HEK293 (cell line): ENCODE measurements around the gene BEST2.

Source experiments
- CTCF ChIA-PET: fragments of 350-600 bp; formaldehyde crosslinking; extraction: SDS; loops from one replicate; lab custom pipeline; 2021; ENCODE audit warnings: antibody characterized with exemption; lab: Yijun Ruan, JAX
- POLR2A ChIA-PET: fragments of 300-600 bp; formaldehyde crosslinking; extraction: SDS; loops from one replicate; lab custom pipeline; 2020; ENCODE audit warnings: antibody characterized with exemption, inconsistent platforms; lab: Yijun Ruan, JAX
- H3K27ac ChIP-seq: fragments of 200-500 bp; sonication (Bioruptor generic); 2 replicates; pipeline ENCODE4 v1.5.1; 2014; ENCODE audit warnings: low read depth, low read length, control low read depth, inconsistent platforms; ENCODE audit errors: extremely low read depth
- H3K36me3 ChIP-seq, 2 experiments: fragments of 200-500 bp in 1 of 2; sonication (Bioruptor generic) in 1 of 2; 1 replicate in 1 of 2; 2 replicates in 1 of 2; pipeline ENCODE4 v1.5.1; 2014 to 2017; ENCODE audit warnings: inconsistent platforms in 2 of 2, low read length in 2 of 2; ENCODE audit not compliant: control insufficient read depth in 2 of 2, insufficient read depth in 1 of 2
- H3K4me1 ChIP-seq: fragments of 200-500 bp; sonication (Bioruptor generic); 2 replicates; pipeline ENCODE4 v1.5.1; 2014; ENCODE audit warnings: mild to moderate bottlenecking, low read length, inconsistent platforms; ENCODE audit not compliant: control insufficient read depth, insufficient read depth
- H3K4me3 ChIP-seq: 2 replicates; pipeline ENCODE4 v1.5.1; 2011; ENCODE audit warnings: low read depth, mild to moderate bottlenecking, control low read depth, low read length, moderate library complexity
- H3K9me3 ChIP-seq: fragments of 200-500 bp; sonication (Bioruptor generic); 2 replicates; pipeline ENCODE4 v1.5.1; 2014; ENCODE audit warnings: low read depth, low read length, inconsistent platforms; ENCODE audit not compliant: control insufficient read depth, insufficient read depth
- HOXD13 ChIP-seq: sonication (generic); formaldehyde crosslinking; IDR thresholded peaks from 2 replicates; pipeline ENCODE4 v1.8.0; 2022; ENCODE audit warnings: missing genetic modification reagents, borderline replicate concordance
- KLF1 ChIP-seq: fragments of 450-650 bp; formaldehyde crosslinking; IDR thresholded peaks from 2 replicates; pipeline ENCODE4 v1.5.1; 2016; ENCODE audit warnings: missing biosample characterization, missing genetic modification characterization
- PRDM2 ChIP-seq: fragments of 450-650 bp; formaldehyde crosslinking; IDR thresholded peaks from 2 replicates; pipeline ENCODE4 v1.5.1; 2016; ENCODE audit warnings: missing biosample characterization, missing genetic modification characterization, borderline replicate concordance
- RBAK ChIP-seq: fragments of 450-650 bp; formaldehyde crosslinking; IDR thresholded peaks from 2 replicates; pipeline ENCODE4 v1.5.1; 2016; ENCODE audit warnings: missing biosample characterization, missing genetic modification characterization
- YY2 ChIP-seq: fragments of 450-650 bp; formaldehyde crosslinking; IDR thresholded peaks from 2 replicates; pipeline ENCODE4 v1.5.1; 2016; ENCODE audit warnings: missing biosample characterization, missing genetic modification characterization
- ZBTB21 ChIP-seq: fragments of 450-650 bp; formaldehyde crosslinking; IDR thresholded peaks from 2 replicates; pipeline ENCODE4 v1.5.1; 2017; ENCODE audit warnings: missing biosample characterization, missing genetic modification characterization
- ZFHX2 ChIP-seq: fragments of 450-650 bp; formaldehyde crosslinking; conservative IDR thresholded peaks from 2 replicates; pipeline ENCODE4 v1.5.1; 2016; ENCODE audit warnings: missing biosample characterization, missing genetic modification characterization
- ZFP69B ChIP-seq: fragments of 450-650 bp; formaldehyde crosslinking; IDR thresholded peaks from 2 replicates; pipeline ENCODE4 v1.5.1; 2016; ENCODE audit warnings: missing biosample characterization, missing genetic modification characterization
- ZNF140 ChIP-seq: fragments of 450-650 bp; formaldehyde crosslinking; IDR thresholded peaks from 2 replicates; pipeline ENCODE4 v1.5.1; 2016; ENCODE audit warnings: missing biosample characterization, missing genetic modification characterization
- ZNF16 ChIP-seq: fragments of 450-650 bp; formaldehyde crosslinking; IDR thresholded peaks from 2 replicates; pipeline ENCODE4 v1.5.1; 2016; ENCODE audit warnings: low read depth, missing biosample characterization, missing genetic modification characterization
- ZNF175 ChIP-seq: fragments of 450-650 bp; formaldehyde crosslinking; IDR thresholded peaks from 2 replicates; pipeline ENCODE4 v1.5.1; 2016; ENCODE audit warnings: missing biosample characterization, missing genetic modification characterization
- ZNF324 ChIP-seq: fragments of 450-650 bp; formaldehyde crosslinking; IDR thresholded peaks from 2 replicates; pipeline ENCODE4 v1.5.1; 2016; ENCODE audit warnings: missing biosample characterization, missing genetic modification characterization
- ZNF341 ChIP-seq: fragments of 450-650 bp; formaldehyde crosslinking; IDR thresholded peaks from 2 replicates; pipeline ENCODE4; 2016; ENCODE audit warnings: low read depth, missing biosample characterization, missing genetic modification characterization
- ZNF394 ChIP-seq: fragments of 450-650 bp; formaldehyde crosslinking; IDR thresholded peaks from 2 replicates; pipeline ENCODE4 v1.5.1; 2016; ENCODE audit warnings: missing biosample characterization, missing genetic modification characterization, mild to moderate bottlenecking, moderate library complexity, borderline replicate concordance
- ZNF48 ChIP-seq: fragments of 450-650 bp; formaldehyde crosslinking; IDR thresholded peaks from 2 replicates; pipeline ENCODE4 v1.5.1; 2016; ENCODE audit warnings: missing biosample characterization, missing genetic modification characterization
- ZNF514 ChIP-seq: fragments of 450-650 bp; formaldehyde crosslinking; IDR thresholded peaks from 2 replicates; pipeline ENCODE4 v1.5.1; 2016; ENCODE audit warnings: missing biosample characterization, missing genetic modification characterization
- ZNF555 ChIP-seq: fragments of 450-650 bp; formaldehyde crosslinking; conservative IDR thresholded peaks from 2 replicates; pipeline ENCODE4 v1.5.1; 2017; ENCODE audit warnings: missing biosample characterization, mild to moderate bottlenecking, missing genetic modification characterization, inconsistent platforms
- ZNF560 ChIP-seq: fragments of 450-650 bp; formaldehyde crosslinking; IDR thresholded peaks from 2 replicates; pipeline ENCODE4 v1.5.1; 2017; ENCODE audit warnings: missing biosample characterization, missing genetic modification characterization, borderline replicate concordance
- ZNF610 ChIP-seq: fragments of 450-650 bp; formaldehyde crosslinking; IDR thresholded peaks from 2 replicates; pipeline ENCODE4 v1.5.1; 2016; ENCODE audit warnings: missing biosample characterization, missing genetic modification characterization, borderline replicate concordance
- ZNF660 ChIP-seq: fragments of 450-650 bp; IDR thresholded peaks from 2 replicates; pipeline ENCODE4 v1.5.1; 2018; ENCODE audit warnings: missing biosample characterization, mild to moderate bottlenecking, missing genetic modification characterization
- ZNF76 ChIP-seq: fragments of 450-650 bp; formaldehyde crosslinking; IDR thresholded peaks from 2 replicates; pipeline ENCODE4; 2016; ENCODE audit warnings: low read depth, missing biosample characterization, missing genetic modification characterization, borderline replicate concordance
- ZNF768 ChIP-seq: fragments of 450-650 bp; formaldehyde crosslinking; IDR thresholded peaks from 2 replicates; pipeline ENCODE4 v1.5.1; 2018; ENCODE audit warnings: missing biosample characterization, mild to moderate bottlenecking, missing genetic modification characterization
- ZNF830 ChIP-seq: fragments of 450-650 bp; IDR thresholded peaks from 2 replicates; pipeline ENCODE4 v1.5.0; 2018; ENCODE audit warnings: missing biosample characterization, missing genetic modification characterization, low read depth, mild to moderate bottlenecking, moderate library complexity
- ZSCAN30 ChIP-seq: fragments of 450-650 bp; IDR thresholded peaks from 2 replicates; pipeline ENCODE4 v1.5.1; 2018; ENCODE audit warnings: missing biosample characterization, mild to moderate bottlenecking, missing genetic modification characterization, moderate library complexity
- ZXDB ChIP-seq: fragments of 450-650 bp; formaldehyde crosslinking; IDR thresholded peaks from 2 replicates; pipeline ENCODE4 v1.5.1; 2016; ENCODE audit warnings: missing biosample characterization, missing genetic modification characterization
- TF ChIP-seq, protein P1 (sequence below): fragments of 450-650 bp; formaldehyde crosslinking; IDR thresholded peaks from 2 replicates; pipeline ENCODE4 v1.5.1; 2016; ENCODE audit warnings: missing biosample characterization, missing genetic modification characterization
- TF ChIP-seq, protein P2 (sequence below): fragments of 450-650 bp; formaldehyde crosslinking; IDR thresholded peaks from 2 replicates; pipeline ENCODE4 v1.5.1; 2016; ENCODE audit warnings: missing biosample characterization, missing genetic modification characterization
- TF ChIP-seq, protein P3 (sequence below): fragments of 450-650 bp; formaldehyde crosslinking; IDR thresholded peaks from 2 replicates; pipeline ENCODE4 v1.5.1; 2016; ENCODE audit warnings: missing biosample characterization, missing genetic modification characterization

Gene BEST2

DNA sequence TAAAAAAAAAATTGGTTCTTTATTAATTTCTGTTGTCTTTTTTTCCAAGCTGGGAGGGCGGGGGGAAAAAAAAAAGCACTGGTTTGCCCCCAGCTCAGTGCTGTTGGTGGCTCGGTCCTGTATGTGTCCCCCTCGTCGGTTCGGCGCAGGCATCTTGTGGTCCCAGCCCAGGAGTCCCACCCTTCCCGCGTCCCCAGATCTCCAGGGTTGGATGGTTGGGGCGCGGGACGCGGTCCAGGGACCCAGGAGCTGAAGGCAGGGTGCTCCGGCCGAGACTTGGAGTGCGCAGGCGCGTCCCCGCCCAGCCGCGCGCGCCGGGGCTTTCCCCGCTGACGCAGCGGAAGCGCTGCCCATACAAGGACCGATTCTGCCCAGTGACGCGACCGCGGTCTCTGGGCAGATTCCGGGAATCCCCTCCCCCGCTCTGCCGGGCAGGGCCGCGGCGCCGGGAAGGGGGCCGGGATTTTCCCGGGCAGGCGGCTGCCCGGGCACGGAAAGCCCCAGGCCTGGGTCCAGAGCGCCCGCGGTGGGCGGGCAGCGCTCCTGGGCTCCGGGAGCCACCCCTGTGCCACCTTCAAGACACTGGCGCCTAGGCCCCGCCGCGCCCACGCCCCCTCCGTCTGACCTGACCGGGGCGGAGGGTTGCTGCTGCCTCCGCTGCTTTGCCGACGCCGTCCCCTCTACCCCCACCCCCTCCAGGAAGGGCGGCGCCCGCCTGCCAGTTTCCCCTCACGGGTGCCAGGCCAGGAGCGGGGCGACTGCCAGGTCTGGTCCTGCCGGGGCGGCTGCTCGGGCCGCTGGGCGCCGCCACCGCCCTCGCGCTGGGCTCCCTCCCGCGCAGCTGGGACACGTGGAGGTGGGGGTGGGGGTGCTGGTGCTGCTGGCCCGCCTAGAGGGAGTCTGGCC, 42.0 kb downstream of the BEST2 start:
- Histone ChIP-seq H3K27ac (no peak overlapping the region; the same call in 1 of the 2 replicates), H3K4me1 (peaks cover 19% of the 10 kb centered on the region), H3K9me3 (no peaks in the 10 kb centered on the region), H3K36me3 (peaks cover 6 to 8% of the 10 kb centered on the region in 2 experiments; a peak in 2 of 3 replicates), H3K4me3 (peak overlapping the region; percentile 43)
- ChIA-PET POLR2A (interaction anchor here (0.5 to 3.6 kb wide), 14 partner anchors 10 to 122 kb away, joined by 3 to 42 read pairs (median 4); partner anchors contain the start of genes DNASE2, FBXW9, HOOK2 and RNASEH2A), CTCF (interaction anchor here (0.5 to 16.5 kb wide), 6 partner anchors 16 to 125 kb away, joined by 3 to 386 read pairs (median 4); partner anchors contain the start of gene HOOK2)
- TF ChIP-seq ZFHX2 (peak; percentile 96), ZBTB21 (tag by site-specific recombination) (peak; percentile 46; the same call in 1 of the 2 replicates), ZNF830 (no peak), ZNF555 (tag by site-specific recombination) (no peak), ZNF610 (no peak), ZNF768 (tag by site-specific recombination) (no peak), ZNF175 (tag by site-specific recombination) (no peak), ZNF394 (tag by site-specific recombination) (no peak; the same call in 1 of the 2 replicates), ZNF324 (tag by site-specific recombination) (0 out of 2 replicates have a peak, but pooled peaks have one; percentile 12), ZNF48 (tag by site-specific recombination) (no peak), PRDM2 (tag by site-specific recombination) (no peak), ZXDB (tag by site-specific recombination) (no peak; the same call in 1 of the 2 replicates), ZSCAN30 (peak; percentile 60), ZNF560 (tag by site-specific recombination) (no peak), ZNF16 (tag by site-specific recombination) (no peak), ZNF341 (tag by site-specific recombination) (peak; percentile 62), ZFP69B (0 out of 2 replicates have a peak, but pooled peaks have one; percentile 11), HOXD13 (CRISPR knock-in tag) (no peak), KLF1 (tag by site-specific recombination) (peak; percentile 93), YY2 (tag by site-specific recombination) (no peak), ZNF514 (tag by site-specific recombination) (no peak), ZNF76 (tag by site-specific recombination) (0 out of 2 replicates have a peak, but pooled peaks have one; percentile 46), RBAK (tag by site-specific recombination) (no peak), ZNF140 (tag by site-specific recombination) (no peak), ZNF660 (tag by site-specific recombination) (no peak)
- TF ChIP-seq, protein P1, sequence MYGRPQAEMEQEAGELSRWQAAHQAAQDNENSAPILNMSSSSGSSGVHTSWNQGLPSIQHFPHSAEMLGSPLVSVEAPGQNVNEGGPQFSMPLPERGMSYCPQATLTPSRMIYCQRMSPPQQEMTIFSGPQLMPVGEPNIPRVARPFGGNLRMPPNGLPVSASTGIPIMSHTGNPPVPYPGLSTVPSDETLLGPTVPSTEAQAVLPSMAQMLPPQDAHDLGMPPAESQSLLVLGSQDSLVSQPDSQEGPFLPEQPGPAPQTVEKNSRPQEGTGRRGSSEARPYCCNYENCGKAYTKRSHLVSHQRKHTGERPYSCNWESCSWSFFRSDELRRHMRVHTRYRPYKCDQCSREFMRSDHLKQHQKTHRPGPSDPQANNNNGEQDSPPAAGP (tag by site-specific recombination): peak; percentile 59; the same call in 1 of the 2 replicates
- TF ChIP-seq, protein P2, sequence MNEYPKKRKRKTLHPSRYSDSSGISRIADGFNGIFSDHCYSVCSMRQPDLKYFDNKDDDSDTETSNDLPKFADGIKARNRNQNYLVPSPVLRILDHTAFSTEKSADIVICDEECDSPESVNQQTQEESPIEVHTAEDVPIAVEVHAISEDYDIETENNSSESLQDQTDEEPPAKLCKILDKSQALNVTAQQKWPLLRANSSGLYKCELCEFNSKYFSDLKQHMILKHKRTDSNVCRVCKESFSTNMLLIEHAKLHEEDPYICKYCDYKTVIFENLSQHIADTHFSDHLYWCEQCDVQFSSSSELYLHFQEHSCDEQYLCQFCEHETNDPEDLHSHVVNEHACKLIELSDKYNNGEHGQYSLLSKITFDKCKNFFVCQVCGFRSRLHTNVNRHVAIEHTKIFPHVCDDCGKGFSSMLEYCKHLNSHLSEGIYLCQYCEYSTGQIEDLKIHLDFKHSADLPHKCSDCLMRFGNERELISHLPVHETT (tag by site-specific recombination): no peak
- TF ChIP-seq, protein P3, sequence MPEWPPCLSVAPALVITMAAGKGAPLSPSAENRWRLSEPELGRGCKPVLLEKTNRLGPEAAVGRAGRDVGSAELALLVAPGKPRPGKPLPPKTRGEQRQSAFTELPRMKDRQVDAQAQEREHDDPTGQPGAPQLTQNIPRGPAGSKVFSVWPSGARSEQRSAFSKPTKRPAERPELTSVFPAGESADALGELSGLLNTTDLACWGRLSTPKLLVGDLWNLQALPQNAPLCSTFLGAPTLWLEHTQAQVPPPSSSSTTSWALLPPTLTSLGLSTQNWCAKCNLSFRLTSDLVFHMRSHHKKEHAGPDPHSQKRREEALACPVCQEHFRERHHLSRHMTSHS (tag by site-specific recombination): no peak
